GM19351 (cell line): Measurements from ENCODE around the gene CMTM4.
"Not testable (repeated sequence)": the region's sequence is repeated elsewhere in the genome, so short reads cannot be mapped to it uniquely, and the experiment has no call there.

Experiments
- ATAC-seq: cut with Tn5 transposase; IDR thresholded peaks from one replicate; pipeline ENCODE4 v1.9.1; 2021; ENCODE audit warnings: mild to moderate bottlenecking, moderate library complexity; ENCODE audit not compliant: unreplicated experiment

The CMTM4 gene

GRCh38 chr16:66617728-66618127 lies 78.8 kb downstream of the CMTM4 start:
- ATAC-seq, result no peak

- no peak for ATAC-seq
Observed at GRCh38 chr16:66617010-66617434, 79.5 kb downstream of the CMTM4 start.

GRCh38 chr16:66616592-66616991 lies 80.0 kb downstream of the CMTM4 start:
- no peak for ATAC-seq

- no peak for ATAC-seq
Observed at GRCh38 chr16:66616169-66616568, 80.4 kb downstream of the CMTM4 start.

- no peak for ATAC-seq
Observed at GRCh38 chr16:66614161-66614802, 82.3 kb downstream of the CMTM4 start.

GRCh38 chr16:66612422-66612821 lies 84.1 kb downstream of the CMTM4 start:
- no peak for ATAC-seq

- not testable (repeated sequence) for ATAC-seq
Observed at GRCh38 chr16:66611911-66612310, 84.6 kb downstream of the CMTM4 start.

GRCh38 chr16:66610111-66610820 lies 86.3 kb downstream of the CMTM4 start:
- ATAC-seq, result no peak

GRCh38 chr16:66609139-66609510 lies 87.4 kb downstream of the CMTM4 start:
- ATAC-seq, result no peak

- peak; percentile 34 for ATAC-seq
Observed at GRCh38 chr16:66608241-66609138, 88.1 kb downstream of the CMTM4 start.

GRCh38 chr16:66605979-66606751 lies 90.4 kb downstream of the CMTM4 start:
- peak; percentile 34 for ATAC-seq

- ATAC-seq, result peak; percentile 11
Observed at GRCh38 chr16:66605177-66605978, 91.2 kb downstream of the CMTM4 start.

GRCh38 chr16:66604376-66605176 lies 92.0 kb downstream of the CMTM4 start, which contains the start of gene CMTM3:
TSS of gene CMTM3 (plus strand) at chr16:66604704. CDS start at chr16:66604806, 102 bp downstream.
- ATAC-seq, result peak; percentile 57

- peak; percentile 21 for ATAC-seq
Observed at GRCh38 chr16:66603537-66604375, 92.8 kb downstream of the CMTM4 start.

GRCh38 chr16:66601471-66601870 lies 95.1 kb downstream of the CMTM4 start:
- ATAC-seq, result no peak

- ATAC-seq, result no peak
Observed at GRCh38 chr16:66600477-66600876, 96.1 kb downstream of the CMTM4 start.

- no peak for ATAC-seq
Observed at GRCh38 chr16:66599726-66600125, 96.8 kb downstream of the CMTM4 start.

GRCh38 chr16:66598111-66598510 lies 98.4 kb downstream of the CMTM4 start:
- no peak for ATAC-seq
